GM11168 (cell line): ENCODE results near the gene GRID2.

ENCODE experiments used
- in situ Hi-C: fragments of 300-500 bp; cut with MboI; formaldehyde crosslinking; loops from one replicate; pipeline ENCODE4 v1.12.0; 2022; ENCODE audit warnings: low sequenced_read_pairs; ENCODE audit not compliant: unreplicated experiment

The GRID2 gene

GRCh38 chr4:93759506-93759905 lies 1455.7 kb downstream of the GRID2 start:
- in situ Hi-C loops, result no loop called here

GRCh38 chr4:93760284-93760683 lies 1456.5 kb downstream of the GRID2 start:
- in situ Hi-C loops, result loop anchor here (10.0 kb wide), 1 partner anchor 55 kb away; no protein-coding TSS in a partner anchor

DNA sequence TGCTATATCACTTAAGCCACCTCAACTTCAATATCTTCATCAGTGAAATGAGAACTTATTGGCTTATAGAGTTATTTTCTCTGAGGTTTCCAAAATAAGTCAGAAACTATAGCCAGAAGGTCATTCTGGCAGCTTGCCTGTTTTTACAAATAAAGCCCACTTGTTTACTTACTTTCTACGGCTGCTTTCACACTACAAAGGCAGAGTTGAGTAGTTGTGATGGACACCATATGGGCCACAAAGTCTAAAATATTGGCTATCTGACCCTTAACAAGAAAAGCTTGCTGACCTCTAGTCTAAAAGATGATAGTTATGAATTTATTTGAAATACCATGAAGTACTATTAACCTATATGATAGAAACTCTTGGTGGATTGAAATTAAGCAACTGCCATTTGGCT lies 1457.5 kb downstream of the GRID2 start:
- in situ Hi-C loops, result loop anchor here (10.0 kb wide), 1 partner anchor 56 kb away; no protein-coding TSS in a partner anchor

GRCh38 chr4:93764639-93765246 lies 1461.0 kb downstream of the GRID2 start:
- in situ Hi-C loops, result loop anchor here (10.0 kb wide), 1 partner anchor 60 kb away; no protein-coding TSS in a partner anchor

GRCh38 chr4:93767917-93768316 lies 1464.2 kb downstream of the GRID2 start:
- in situ Hi-C loops, result loop anchor here (10.0 kb wide), 1 partner anchor 63 kb away; no protein-coding TSS in a partner anchor

DNA sequence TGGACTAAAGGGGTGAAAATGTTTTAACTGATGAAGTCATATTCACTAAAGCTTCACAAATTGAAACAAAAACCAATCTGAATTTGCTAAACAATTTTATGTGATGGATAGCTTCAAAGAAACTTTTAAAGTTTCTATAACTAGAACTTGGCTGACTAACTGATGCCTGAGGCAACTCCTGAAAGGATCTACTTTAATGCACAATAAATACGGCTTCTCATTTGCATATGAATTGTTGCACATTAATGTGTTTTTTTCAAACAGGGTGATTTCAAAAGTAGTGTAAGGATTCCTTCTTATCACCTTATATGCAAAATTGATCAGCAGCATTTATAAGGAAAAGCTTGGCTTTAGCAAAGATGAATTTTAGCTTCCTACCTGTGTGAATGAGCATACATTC lies 1466.4 kb downstream of the GRID2 start:
- in situ Hi-C loops, result no loop called here

DNA sequence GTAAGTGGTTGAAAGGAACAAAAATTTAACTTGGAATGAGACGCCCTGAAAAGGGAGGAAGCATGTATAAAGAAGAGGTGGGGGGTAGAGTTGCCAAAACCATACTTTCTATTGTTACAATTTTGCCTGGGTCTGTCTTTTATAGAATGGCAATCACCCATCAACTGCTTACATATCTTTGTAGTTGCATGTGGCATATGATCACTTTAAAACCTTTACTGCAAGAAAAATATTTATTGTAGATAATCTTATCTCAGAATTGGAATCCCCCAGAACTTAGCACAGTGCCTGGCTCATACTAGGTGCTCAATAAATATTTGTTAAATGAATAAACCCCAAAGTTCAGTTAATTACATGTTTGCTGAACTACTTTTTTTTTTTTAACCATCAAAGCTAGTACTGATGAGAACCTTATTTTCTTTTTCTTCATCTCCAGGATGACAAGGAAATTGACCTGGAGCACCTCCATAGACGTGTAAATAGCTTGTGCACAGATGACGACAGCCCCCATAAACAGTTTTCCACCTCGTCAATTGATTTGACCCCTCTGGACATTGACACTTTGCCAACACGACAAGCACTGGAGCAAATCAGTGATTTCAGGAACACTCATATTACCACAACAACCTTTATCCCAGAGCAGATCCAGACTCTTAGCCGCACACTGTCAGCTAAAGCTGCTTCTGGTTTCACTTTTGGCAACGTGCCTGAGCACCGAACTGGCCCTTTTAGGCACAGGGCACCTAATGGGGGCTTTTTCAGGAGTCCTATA lies 1468.1 kb downstream of the GRID2 start:
- in situ Hi-C loops, result no loop called here

DNA sequence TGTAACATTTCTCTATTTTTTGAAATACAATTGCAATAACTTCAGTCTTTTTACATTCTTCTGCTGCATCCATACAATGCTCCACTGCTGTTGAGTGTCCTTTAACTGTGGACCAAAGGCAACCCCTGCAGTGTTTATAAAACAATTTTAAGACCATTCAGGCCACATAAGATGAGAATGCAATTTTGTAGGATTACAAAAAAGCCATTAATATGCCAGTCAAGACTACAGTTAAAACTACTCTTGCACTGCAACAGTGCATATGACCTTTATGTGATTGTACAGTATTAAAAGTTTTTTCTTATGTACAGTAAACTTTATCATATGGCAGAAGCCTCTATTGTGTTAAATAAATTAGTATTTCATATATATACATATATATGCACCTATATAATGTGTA lies 1469.1 kb downstream of the GRID2 start:
- in situ Hi-C loops, result no loop called here

DNA sequence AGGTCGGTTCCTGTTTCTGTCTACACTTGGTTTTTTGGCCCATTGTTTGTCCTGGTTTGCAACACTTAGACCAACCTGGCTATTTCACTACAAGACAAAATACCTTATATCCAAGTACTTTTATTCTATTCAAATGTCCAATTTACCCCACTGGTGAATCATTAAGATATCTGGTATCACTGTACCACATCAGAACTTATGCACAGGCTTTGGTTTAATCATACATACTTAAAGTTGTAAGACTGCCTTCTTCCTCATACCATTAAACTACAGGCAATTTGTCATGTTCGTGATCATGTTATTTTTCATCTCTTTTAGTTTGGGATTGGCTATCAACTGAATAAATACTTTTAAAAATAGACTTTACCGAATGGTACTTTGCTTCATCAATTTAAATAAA lies 1471.8 kb downstream of the GRID2 start:
- in situ Hi-C loops, result loop anchor here (25.0 kb wide), 1 partner anchor 612 kb away; no protein-coding TSS in a partner anchor

DNA sequence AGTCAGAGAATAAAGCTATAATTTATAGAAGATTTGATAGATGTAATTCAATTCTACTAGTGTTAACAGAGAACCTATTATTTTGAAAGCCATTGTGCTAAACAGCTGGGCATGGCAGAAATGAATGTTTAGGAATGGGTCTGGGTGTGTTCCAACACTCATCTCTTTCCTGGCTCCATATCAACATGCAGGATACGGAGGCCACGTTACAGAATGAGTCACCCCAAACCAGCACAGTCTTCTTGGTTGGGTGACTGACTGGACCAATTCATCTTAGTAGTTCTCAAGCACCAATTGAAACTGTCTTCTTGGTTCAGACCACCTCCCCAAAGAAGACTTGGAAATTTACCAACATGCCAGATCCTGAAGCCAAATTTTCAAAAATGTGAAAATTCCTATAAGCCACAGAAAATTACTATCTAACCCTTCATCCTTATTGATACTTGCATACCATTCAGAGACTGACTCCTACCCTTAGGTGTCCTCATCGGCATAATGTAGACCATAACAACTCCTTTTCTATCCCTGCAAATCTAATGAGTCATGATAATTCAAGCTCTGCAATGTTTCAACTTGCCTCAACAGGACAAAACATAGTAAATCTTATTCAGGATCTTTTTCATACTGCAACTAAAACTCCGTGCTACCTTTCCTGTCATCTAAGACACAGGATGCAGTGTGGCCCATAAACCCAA lies 1472.8 kb downstream of the GRID2 start:
- in situ Hi-C loops, result loop anchor here (25.0 kb wide), 1 partner anchor 611 kb away; no protein-coding TSS in a partner anchor

DNA sequence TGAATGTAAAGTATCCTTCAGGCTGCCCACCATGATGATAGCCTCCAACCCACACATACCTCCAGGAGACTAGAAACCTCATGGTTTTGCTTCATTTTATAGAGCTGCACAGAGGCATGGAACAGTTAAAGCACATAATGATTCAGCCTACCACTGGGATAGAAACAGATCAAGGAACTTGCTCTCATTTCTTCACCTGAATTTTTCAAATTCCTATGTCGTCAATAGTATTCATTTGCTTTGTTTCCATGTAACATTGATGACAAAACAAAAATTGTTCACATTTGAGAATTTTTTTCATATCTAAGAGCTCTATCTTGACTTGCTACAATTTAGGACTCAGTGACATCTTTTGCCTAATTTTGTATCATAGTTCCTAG lies 1473.3 kb downstream of the GRID2 start:
- in situ Hi-C loops, result loop anchor here (25.0 kb wide), 1 partner anchor 610 kb away; no protein-coding TSS in a partner anchor

GRCh38 chr4:93779228-93779627 lies 1475.5 kb downstream of the GRID2 start:
- in situ Hi-C loops, result loop anchor here (25.0 kb wide), 1 partner anchor 608 kb away; no protein-coding TSS in a partner anchor

GRCh38 chr4:93780080-93780479 lies 1476.3 kb downstream of the GRID2 start:
- in situ Hi-C loops, result loop anchor here (25.0 kb wide), 1 partner anchor 607 kb away; no protein-coding TSS in a partner anchor

DNA sequence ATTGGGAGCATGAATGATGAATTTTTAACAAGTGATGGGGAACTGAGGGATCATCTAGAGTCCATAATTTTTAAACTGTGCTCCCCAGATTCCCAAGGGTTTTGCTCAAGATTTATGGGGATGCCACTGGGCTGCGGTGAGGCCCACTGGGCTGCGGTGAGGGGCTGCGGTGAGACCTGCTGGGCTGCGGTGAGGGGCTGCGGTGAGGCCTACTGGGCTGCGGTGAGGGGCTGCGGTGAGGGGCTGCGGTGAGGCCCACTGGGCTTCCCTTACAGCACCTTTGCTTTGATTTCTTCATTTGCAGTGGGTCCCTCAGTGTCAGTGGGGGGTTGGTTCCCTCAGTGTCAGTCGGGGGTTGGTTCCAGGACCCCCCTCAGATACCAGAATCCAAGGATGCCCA lies 1477.4 kb downstream of the GRID2 start:
- in situ Hi-C loops, result loop anchor here (25.0 kb wide), 1 partner anchor 606 kb away; no protein-coding TSS in a partner anchor

- in situ Hi-C loops, result loop anchor here (25.0 kb wide), 1 partner anchor 601 kb away; no protein-coding TSS in a partner anchor
These were observed 1482.4 kb downstream of the GRID2 start for GRCh38 chr4:93786149-93786548.

DNA sequence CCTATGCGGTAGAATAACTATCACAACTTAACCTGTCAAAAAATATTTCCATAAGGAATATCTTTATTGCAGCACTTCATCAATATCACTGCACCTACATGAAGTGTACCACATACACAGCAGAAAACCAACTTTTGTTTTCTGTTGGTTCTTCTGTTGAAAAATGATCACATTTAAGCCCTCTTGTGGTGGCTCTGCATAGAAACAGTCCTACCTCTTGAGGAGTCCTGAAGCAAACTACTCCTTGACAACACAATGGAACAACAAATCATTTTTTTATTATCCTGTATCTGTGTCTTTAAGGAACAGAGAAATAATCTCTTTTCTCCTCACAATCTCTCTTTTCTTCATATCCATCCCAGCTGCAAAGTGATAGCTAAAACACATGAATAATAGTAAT lies 1484.9 kb downstream of the GRID2 start:
- in situ Hi-C loops, result loop anchor here (25.0 kb wide), 1 partner anchor 599 kb away; no protein-coding TSS in a partner anchor

- in situ Hi-C loops, result loop anchor here (25.0 kb wide), 1 partner anchor 596 kb away; no protein-coding TSS in a partner anchor
These were observed 1487.9 kb downstream of the GRID2 start for GRCh38 chr4:93791570-93792195.

DNA sequence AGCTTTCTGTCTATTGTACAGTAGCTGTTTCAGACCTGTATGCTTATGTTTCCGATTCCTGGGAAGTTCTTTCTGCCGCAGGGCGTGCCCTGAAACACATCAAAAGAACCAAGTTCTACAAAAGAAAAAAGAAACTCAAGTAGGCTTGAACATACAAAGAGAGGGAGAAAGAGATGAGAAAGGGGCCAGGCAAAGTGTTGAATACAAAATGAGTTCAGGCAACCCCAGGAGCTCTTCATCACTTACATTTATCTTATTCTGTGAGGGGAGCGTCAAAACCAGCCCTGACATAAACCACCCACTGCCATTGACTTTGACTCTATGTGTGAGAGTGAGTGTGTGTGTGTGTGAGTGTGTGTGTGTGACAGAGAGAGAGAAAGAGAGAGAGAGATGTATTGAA lies 1498.3 kb downstream of the GRID2 start:
- in situ Hi-C loops, result no loop called here

GRCh38 chr4:93809773-93810172 lies 1506.0 kb downstream of the GRID2 start:
- in situ Hi-C loops, result no loop called here
